GM19372 (cell line): Measurements from ENCODE around the gene DOCK1.

Experiments used
- ATAC-seq: cut with Tn5 transposase; IDR thresholded peaks from one replicate; pipeline ENCODE4 v1.9.1; 2021; ENCODE audit warnings: mild to moderate bottlenecking, low read depth, moderate library complexity; ENCODE audit not compliant: unreplicated experiment

DOCK1 gene

DNA sequence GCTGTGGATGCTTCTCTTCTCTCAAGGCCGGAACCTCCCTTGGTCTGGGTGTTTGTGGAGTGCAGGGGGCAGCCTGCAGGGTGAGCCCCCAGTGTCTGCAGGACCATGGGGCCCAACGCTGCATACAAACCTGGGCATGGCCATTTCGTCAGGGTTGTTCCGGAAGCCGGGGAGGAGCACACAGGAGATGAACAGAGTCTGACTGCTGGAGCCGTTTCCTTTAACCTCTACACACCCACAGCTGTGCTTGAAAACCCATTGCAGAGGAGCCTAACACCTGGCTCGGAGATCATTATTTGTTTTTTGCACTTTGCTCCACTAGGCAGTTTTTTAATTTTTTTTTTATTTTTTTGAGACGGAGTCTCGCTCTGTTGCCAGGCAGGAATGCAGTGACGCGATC, 458.8 kb downstream of the DOCK1 start:
- ATAC-seq = no peak

DNA sequence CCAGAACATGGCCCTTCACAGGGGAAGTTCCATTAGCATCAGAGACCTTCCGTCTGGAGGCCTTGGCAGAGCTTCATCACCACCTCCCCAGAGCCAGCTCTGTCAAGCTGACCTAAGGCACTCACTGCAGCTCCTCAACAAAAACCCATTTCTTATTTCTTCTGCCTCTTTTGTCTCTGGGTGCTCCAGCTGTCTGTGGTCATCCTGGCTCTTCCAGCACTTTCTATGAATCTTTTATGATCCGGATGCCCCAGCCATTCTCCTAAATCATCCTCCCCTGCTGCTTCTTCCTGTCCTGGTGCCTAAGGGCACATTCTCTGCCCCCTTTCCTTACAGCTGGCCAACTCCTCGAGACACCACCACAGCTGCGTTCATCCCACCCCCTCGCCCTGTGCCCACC, 462.9 kb downstream of the DOCK1 start:
- ATAC-seq = no peak

DNA sequence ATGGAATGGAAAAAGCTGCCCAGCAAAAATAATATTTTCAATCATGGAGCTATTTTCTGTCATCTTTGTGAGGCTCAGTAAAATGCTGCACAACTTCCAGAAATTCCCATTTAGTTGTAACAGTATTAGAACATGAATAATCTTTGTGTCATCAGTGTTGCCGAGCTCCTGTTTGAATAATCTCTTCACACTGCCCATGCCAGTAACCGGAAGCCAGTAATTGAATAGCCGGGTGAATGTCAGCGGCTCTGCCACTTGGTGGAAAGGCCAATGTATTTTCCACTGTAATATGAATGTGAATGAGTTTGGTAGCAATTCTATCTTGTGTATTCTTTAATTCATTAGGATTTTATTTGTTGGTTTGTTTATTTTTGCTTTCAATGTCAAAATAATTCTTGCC, 463.7 kb downstream of the DOCK1 start:
- ATAC-seq = no peak

DNA sequence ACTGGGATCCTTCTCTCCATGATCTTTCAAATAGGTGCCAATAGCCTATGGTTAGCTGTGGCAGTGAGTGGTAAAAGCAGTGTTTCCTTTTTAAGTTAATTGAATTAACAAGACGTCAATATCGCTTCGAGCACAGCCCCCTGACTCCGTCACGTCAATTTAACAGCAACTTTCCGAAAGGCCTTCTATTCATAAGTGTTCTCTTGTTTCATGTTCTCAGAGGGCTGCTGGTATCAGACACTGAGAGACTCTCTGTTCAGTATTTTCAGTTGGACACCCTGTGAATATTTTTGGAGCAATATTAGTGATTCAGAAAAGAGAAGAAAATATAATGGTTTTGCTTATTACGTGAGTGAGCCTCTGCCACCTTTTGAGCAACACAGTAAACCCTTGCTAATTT, 465.4 kb downstream of the DOCK1 start:
- ATAC-seq = no peak

DNA sequence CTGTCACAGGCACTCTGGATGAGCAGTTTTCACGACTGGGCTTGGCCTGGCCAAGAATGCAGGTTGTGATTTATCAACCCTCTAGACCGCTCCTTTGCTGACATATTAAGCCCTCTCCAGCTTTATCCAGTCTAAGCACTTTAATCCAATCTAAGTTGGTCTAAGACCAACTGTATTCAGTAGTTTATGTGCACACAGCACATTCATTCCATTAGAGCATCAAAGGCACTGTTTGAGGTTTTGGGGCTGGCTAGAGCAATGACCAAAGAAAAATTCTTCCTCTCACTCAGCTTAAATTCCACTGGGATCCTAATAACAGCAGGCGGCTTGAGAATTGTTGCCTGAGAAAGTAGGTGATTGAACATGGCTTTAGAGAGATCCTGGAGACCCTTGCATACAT, 467.1 kb downstream of the DOCK1 start:
- no peak for ATAC-seq

DNA sequence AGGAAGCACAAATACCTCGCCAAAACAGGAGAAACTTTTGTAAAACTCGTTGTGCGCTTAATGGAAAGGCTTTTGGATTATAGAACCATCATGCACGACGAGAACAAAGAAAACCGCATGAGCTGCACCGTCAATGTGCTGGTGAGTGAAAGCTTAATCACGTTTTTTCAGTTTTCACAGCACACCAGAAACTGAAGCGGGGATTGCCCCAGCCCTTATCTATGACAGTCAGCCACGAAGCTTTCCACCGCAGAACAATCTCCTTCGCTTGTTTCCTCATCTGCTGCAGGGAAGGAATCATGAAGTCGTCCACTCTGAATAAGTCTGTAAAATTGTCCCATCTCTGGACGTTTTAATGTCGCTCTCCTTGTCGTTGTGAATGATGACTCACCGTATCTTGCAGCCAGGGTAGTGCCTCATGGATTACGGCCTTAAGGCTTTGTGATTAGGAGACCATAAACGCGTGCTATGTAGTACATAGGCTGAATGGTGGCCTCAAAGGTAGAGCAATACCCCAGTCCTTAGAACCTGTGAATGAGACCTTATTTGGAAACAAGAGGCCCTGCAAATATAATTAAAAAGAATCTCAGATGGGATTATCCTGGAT, 468.9 kb downstream of the DOCK1 start:
- no peak for ATAC-seq

DNA sequence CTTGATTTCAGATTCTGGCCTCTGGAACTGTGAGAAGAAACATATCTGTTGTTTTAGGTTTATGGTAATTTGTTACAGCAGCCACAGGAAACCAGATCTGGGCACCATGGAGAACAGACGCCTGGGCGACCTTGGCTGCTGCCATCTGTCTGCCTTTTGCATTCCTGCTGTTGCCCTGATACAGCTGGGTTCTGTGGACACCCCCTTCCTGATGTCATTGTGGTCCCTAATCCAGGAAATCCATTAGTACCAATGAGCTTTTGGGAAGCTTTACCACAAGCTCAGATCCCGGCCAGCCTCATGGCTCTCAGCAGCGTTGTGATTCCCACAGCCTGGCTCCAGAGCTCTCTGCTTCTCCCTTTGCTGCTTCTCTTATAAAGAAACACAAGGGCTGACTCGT, 469.7 kb downstream of the DOCK1 start:
- no peak for ATAC-seq

DNA sequence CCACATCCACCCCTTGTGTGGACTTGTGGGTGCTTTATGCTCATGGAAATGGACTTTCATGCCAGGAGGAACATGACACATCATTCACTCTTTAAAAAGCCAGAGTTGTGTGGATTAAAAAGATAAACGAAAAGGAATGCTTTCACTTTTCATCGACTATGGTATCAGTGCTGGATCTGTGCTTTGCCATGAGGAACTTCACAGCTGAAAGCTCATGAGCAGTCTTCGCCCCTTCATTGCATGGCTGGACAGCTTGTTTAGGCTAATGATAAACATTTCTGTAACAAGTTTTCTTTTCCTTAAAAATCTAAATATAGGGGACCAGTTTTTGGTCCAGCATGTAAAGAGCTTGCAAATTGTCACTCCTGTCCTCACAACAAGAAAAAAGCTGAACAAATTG, 470.2 kb downstream of the DOCK1 start:
- no peak for ATAC-seq

DNA sequence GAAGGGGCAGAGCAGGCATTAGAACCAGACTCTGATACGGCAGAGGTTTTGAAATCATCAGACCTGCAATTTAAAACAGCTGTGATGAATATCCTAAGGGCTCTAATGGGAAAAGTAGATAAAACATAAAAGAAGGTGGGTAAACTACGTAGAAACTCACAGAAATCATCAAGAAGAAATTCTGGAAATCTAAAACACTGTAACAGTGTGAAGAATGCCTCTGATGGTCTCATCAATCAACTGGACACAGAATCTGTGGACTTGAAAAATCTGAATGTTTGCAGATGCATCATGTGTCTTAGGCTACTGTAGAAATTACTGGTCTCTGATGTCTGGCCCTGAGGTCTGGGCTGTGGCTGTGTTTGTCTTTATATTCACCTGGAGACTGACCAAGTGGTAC, 470.8 kb downstream of the DOCK1 start:
- no peak for ATAC-seq

DNA sequence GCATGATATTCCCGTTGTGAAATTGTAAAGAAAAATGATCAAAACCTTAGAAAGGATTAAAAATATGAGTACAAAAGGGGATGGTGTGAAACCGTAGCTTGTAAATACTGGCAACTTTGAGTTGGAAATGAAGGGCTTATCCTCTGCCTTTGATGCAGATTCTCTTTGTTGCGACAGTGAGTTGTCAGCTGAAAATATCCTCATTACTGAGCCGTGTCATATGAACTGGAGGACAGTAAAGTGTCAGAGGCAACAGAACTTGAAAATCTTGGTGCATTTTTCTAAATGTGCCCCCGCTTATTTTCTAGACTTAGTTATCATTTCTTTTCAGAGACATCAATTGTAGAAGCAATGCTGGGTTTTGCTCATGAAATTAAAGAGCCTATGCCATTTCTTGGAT, 473.4 kb downstream of the DOCK1 start:
- no peak for ATAC-seq

DNA sequence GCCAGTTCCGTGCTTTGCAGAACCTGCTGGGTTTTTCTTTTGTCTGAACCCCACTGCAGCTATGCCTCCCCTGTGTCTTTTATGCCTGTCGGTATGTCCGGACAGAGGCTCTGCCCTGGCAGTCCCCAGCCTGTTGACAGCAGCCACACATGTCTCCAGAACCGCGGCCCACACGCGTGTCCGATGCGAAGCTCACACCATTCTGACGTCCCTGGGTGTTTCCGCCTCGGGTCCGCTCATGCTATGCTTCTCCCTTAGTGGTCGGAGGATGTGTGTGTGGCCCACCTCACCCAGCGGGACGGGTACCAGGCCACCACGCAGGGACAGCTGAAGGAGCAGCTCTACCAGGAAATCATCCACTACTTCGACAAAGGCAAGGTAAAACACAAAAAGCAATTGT, 479.3 kb downstream of the DOCK1 start:
- ATAC-seq = no peak

DNA sequence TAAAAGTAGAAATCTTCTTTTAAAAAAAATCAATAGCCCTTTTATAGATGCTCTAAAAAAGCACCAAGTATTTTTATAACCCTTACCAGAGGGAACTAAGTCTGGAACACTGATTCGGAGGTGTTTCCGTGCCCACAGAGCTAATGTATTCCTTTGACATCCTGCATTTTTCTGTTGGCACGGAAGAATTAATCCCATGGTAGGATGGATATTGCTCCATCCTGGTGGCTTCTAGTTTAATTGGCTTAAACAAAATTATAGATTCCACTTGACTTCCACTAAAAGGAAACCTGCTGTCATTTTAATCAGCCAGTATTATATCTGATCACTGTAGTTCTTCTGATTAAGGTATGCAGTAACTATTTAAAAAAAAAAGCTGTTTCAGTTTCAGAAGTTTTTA, 479.8 kb downstream of the DOCK1 start:
- no peak for ATAC-seq

DNA sequence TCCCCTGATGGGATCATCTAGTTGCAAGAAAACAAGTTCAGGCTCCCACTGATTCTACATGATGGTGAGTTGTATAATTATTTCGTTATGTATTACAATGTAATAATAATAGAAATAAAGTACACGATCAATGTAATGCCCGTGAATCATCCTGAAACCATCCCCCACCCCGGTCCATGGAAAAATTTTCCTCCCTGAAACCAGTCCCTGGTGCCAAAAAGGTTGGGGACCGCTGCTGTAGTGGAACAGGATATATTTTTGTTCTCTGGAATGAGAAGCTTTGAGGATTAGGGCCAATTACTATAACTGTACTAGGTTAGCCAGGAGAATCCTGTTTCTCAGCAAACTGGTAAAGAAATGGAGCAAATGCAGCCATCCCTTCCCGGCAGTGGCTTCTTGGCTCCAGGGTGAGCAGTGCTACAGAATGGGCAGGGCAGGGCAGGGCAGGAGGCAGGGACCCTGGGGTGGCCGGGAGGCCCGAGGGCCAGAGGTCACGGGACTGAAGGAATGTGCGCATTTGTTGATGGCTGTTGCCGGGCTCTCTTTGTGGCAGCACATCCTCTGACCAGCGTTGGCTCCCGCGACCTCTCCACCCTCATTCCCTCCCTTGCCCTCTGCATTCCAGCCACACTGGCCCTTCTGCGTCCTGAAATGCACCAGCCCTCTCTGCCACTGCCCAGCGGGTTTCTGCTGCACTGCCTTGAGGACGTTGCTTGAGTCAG, 481.5 kb downstream of the DOCK1 start:
- ATAC-seq = no peak

DNA sequence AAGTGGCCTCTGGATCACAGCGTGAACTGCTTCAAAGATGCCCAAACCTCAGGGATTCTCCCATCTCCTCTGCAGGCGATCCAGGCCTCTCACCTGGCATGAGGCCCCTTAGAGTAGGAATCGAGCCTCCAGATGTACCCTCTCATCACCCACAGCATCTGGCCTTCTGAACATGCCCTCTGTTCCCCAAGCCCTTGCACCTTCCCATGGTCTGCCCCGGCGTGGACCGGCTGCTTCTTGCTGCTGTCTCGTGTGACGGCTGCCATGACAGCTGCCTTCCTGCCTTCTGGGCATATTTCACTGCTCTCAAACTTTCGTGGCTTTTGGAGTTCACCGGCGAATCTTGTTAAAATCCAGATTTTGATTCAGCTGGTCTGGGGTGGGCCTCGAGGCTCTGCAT, 486.6 kb downstream of the DOCK1 start:
- no peak for ATAC-seq

DNA sequence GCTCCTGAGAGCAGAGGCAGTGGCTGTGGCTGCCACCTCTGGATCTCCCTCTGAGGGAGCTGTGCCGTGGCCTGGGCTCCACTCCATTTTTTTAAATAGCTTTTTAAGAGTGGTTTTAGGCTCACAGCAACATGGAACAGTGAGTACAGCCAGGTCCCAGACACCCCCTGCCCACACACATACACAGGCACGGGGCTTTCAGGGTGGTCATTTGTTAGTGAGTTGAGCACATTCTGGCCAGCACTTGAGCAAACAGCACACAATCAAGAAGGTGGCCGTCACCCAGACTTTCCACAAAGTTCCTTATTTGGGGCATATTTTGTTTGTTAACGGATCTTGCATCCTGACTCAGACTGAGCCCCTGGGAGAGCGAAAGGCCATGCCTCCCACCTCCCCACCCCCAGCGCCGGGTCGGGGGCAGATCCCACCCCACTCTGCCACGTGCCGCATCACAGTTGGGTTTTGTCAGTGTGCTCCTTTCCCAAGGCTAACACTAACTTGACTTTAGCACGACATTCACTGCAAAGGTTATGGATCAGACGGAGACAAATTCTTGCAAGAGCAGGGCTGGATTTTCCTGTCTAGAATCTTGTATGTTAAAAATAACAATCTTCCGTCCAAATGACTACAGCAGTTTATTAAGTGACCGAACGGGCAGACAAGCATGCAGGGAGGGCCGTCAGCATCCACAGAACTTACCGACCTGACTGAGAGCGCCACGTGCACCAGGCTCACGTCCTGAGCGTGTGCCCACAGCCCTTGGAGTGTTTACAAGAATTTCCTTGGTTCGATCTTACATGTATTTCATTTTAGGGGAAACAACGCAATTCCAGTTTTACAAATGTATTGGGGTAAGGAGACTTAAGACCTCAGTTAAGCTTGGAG, 487.4 kb downstream of the DOCK1 start:
- ATAC-seq = no peak

DNA sequence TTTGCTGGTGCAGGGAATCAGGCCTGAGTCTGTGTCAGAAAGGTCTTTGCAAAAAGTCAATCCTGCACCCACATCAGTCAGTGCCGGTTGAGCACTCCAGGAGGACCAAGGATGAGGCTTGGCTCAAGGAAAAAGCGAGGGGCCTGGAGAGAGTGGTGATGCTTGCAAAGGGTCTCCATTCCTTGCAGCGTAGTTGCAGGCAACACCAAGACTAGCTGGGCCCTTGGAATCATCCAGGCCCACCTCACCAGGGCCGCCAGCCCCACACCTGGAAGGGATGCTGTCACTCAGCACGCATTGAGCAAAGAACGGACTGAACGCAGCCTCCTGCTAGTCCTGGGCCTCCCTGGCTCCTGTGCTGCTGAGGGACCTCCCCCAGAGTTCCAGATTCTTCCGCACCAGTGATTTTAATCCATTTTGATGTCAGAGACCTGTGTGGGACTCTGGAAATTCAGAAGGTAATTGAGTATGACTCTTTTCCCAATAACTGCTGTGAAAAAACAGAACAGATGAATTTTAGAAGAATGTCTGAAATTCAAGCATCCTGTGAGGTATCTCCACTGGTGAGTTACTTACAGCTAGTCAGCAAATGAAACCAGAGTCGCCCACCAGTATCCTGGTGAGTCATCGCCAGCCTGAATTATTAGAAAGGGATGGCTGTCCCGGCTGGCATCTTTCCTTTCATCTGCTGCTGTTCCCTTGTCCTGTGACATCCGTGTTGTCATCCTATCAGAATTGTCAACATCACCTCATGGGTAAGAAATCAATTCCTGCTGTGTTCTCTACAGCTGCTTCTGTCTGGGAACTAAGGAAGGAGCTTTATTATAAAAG, 493.1 kb downstream of the DOCK1 start:
- ATAC-seq = no peak

DNA sequence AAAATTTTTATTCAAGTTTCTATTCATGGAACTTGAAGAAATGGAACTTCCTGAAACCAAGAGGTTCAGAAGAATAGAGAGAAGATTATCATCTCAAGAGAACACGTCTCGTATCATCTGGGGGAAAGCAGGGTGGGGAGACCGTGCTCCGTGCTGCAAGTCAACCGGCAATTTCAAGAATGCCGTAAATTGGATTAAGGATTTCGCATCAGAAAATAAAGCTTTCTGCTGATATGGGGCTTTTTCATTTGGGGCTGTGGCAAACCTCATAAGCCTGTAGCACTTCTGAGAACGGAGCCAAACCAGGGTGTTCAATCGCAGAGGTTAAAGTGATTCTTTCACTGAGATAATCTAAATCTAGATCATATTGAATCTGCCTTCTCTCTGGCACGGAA, 493.7 kb downstream of the DOCK1 start:
- no peak for ATAC-seq

DNA sequence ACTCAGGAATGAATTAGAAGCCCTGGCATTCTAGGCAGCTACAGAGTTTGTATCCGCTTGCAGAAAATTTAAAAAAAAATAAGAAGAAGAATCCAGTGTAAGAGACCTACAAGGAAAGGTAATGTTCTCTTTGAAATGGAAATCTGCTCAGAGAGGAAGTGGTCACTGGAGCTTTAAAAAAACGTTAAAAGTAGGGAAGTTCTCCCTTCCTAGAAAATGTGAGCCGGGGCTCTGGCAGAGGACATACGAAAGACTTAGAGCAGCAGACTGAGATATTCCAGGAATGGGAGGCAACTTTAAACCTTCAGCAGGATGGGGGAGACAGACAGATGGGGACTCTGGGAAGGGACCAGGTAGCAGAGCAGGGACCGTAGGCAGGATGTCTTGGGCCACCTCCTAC, 494.4 kb downstream of the DOCK1 start:
- ATAC-seq = no peak

DNA sequence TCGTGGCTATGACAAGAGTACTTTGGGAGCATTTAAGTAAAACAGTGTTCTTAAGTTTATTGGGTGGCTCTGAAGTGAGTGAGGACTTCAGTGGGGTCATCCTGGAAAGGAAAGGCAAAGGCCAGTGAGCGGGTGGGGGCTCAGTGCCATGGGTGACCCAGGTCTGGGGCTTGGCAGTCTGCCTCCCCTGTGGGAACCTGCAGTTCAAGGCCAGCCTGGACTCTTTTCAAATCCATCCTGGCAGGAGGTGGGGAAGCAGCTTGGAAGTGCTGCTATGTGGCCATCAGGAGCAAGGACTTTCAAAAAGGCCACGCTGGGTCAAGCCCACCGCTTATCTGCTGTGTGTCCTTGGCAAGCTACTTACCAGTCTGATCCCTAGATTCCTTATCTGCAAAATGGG, 495.0 kb downstream of the DOCK1 start:
- ATAC-seq = no peak

DNA sequence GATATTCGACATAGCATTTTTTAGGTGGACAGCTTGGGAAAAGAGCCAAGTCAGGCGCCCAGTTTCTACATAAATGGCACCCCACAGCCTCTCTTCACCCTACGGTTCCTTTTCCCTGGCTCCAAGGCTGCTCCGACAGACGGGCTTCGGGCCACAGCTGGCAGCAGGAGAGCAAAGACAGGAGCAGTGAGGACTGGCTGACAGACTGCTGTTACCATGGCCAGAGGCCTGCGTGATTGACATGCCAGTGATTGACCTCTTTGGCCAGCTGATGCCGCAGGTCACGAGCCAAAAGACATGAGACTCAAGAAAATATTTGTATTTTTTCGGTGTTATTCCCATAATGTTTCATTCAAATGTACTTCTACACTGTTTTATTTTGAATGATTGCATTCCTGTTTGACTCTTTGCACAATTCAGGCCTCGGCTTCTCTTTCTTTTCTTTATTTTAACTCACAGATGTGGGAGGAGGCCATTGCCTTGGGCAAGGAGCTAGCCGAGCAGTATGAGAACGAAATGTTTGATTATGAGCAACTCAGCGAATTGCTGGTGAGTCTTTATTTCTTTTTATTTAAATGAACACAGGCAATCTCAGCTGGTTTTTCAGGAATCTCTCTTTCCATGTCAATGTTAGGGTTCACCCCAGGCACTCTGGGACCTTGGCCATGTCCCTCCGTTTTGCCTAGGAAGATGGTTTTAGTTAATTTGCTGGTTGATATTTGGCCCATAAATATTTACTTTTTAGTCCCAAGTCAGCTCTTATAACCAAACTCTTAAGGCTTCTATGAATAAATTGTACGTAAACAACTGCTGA, 497.6 kb downstream of the DOCK1 start:
- no peak for ATAC-seq
